ENCODE results near the gene PTPN14. TPM values are rescaled to one million over a fixed set of nuclear protein-coding genes. Genes with fewer than 3 reads are reported as not detected.
"Not testable (repeated sequence)": the region's sequence is repeated elsewhere in the genome, so short reads cannot be mapped to it uniquely, and the experiment has no call there.

PTPN14 gene
- 22.5 TPM for polyA plus RNA-seq (2013, experiment 1 of 2)
- 25.4 TPM for polyA plus RNA-seq (2013, experiment 2 of 2)

- no peaks in the 10 kb centered on the region for H3K36me3 ChIP-seq (ENCODE audit: insufficient read depth, low read length)
- WGBS = under 1% methylated on average over 67 of the region's 67 CpGs
- H3K4me3 ChIP-seq (ENCODE audit: low read length) = peak within 1 kb of the TSS; percentile 98
These were observed at the start of gene PTPN14 for GRCh38 chr1:214551436-214552173. TSS of gene PTPN14 (minus strand) at chr1:214551602. CDS start at chr1:214464803, 86,799 bp downstream.

GRCh38 chr1:214593158-214593557 is 41.8 kb upstream of the PTPN14 start:
- no peak overlapping the region for H3K4me3 ChIP-seq (ENCODE audit: low read length)
- H3K27ac ChIP-seq (ENCODE audit: low read depth, low read length) = no peak overlapping the region
- no peaks in the 10 kb centered on the region for H3K36me3 ChIP-seq (ENCODE audit: insufficient read depth, low read length)
- no peaks in the 10 kb centered on the region for H3K9me3 ChIP-seq (ENCODE audit: insufficient read depth, low read depth, low read length)
- H3K4me1 ChIP-seq (ENCODE audit: insufficient read depth, low read length) = no peaks in the 10 kb centered on the region
- H3K27me3 ChIP-seq (ENCODE audit: insufficient read depth, low read length) = no peaks in the 10 kb centered on the region
- no peak overlapping the region for H3K9ac ChIP-seq (ENCODE audit: low read depth, low read length)

More at GRCh38 chr1:214551436-214552173, at the start of gene PTPN14:
- Histone ChIP-seq H3K9ac (ENCODE audit: low read depth, low read length) (peak within 1 kb of the TSS; percentile 99), H3K4me1 (ENCODE audit: insufficient read depth, low read length) (peaks cover 41% of the 10 kb centered on the region), H3K27ac (ENCODE audit: low read depth, low read length) (peak within 1 kb of the TSS; percentile 100), H3K9me3 (ENCODE audit: insufficient read depth, low read depth, low read length) (no peaks in the 10 kb centered on the region), H3K27me3 (ENCODE audit: insufficient read depth, low read length) (no peaks in the 10 kb centered on the region)

GRCh38 chr1:214591918-214592317 is 40.5 kb upstream of the PTPN14 start:
- H3K36me3 ChIP-seq (ENCODE audit: insufficient read depth, low read length) = not testable (repeated sequence)
- WGBS = 92% methylated on average over 8 of the region's 8 CpGs

GRCh38 chr1:214590696-214591095 is 39.3 kb upstream of the PTPN14 start:
- Histone ChIP-seq H3K36me3 (ENCODE audit: insufficient read depth, low read length) (no peaks in the 10 kb centered on the region), H3K27ac (ENCODE audit: low read depth, low read length) (no peak overlapping the region), H3K9ac (ENCODE audit: low read depth, low read length) (no peak overlapping the region), H3K9me3 (ENCODE audit: insufficient read depth, low read depth, low read length) (no peaks in the 10 kb centered on the region), H3K4me3 (ENCODE audit: low read length) (no peak overlapping the region), H3K27me3 (ENCODE audit: insufficient read depth, low read length) (no peaks in the 10 kb centered on the region), H3K4me1 (ENCODE audit: insufficient read depth, low read length) (no peaks in the 10 kb centered on the region)
- WGBS = 88% methylated on average over 3 of the region's 5 CpGs

More at GRCh38 chr1:214591918-214592317, 40.5 kb upstream of the PTPN14 start:
- H3K27me3 ChIP-seq (ENCODE audit: insufficient read depth, low read length); H3K4me1 ChIP-seq (ENCODE audit: insufficient read depth, low read length); H3K4me3 ChIP-seq (ENCODE audit: low read length); H3K9me3 ChIP-seq (ENCODE audit: insufficient read depth, low read depth, low read length); H3K9ac ChIP-seq (ENCODE audit: low read depth, low read length); H3K27ac ChIP-seq (ENCODE audit: low read depth, low read length): not testable (repeated sequence)

- 95% methylated on average over 4 of the region's 4 CpGs for WGBS
These were observed 37.7 kb upstream of the PTPN14 start for GRCh38 chr1:214588963-214589597.

GRCh38 chr1:214587165-214587564 is 35.8 kb upstream of the PTPN14 start:
- H3K36me3 ChIP-seq (ENCODE audit: insufficient read depth, low read length) = no peaks in the 10 kb centered on the region
- no peak overlapping the region for H3K4me3 ChIP-seq (ENCODE audit: low read length)
- H3K27me3 ChIP-seq (ENCODE audit: insufficient read depth, low read length) = no peaks in the 10 kb centered on the region
- 92% methylated on average over 5 of the region's 5 CpGs for WGBS
- no peaks in the 10 kb centered on the region for H3K9me3 ChIP-seq (ENCODE audit: insufficient read depth, low read depth, low read length)
- H3K27ac ChIP-seq (ENCODE audit: low read depth, low read length) = no peak overlapping the region
- H3K4me1 ChIP-seq (ENCODE audit: insufficient read depth, low read length) = peaks cover 8% of the 10 kb centered on the region
- H3K9ac ChIP-seq (ENCODE audit: low read depth, low read length) = no peak overlapping the region

More at GRCh38 chr1:214588963-214589597, 37.7 kb upstream of the PTPN14 start:
- no peak overlapping the region for H3K4me3 ChIP-seq (ENCODE audit: low read length)
- H3K9ac ChIP-seq (ENCODE audit: low read depth, low read length) = no peak overlapping the region
- H3K27me3 ChIP-seq (ENCODE audit: insufficient read depth, low read length) = no peaks in the 10 kb centered on the region
- H3K36me3 ChIP-seq (ENCODE audit: insufficient read depth, low read length) = no peaks in the 10 kb centered on the region
- no peaks in the 10 kb centered on the region for H3K9me3 ChIP-seq (ENCODE audit: insufficient read depth, low read depth, low read length)
- no peak overlapping the region for H3K27ac ChIP-seq (ENCODE audit: low read depth, low read length)
- 0 out of 2 replicates have a peak, but pooled peaks cover 3% of the 10 kb centered on the region for H3K4me1 ChIP-seq (ENCODE audit: insufficient read depth, low read length)

GRCh38 chr1:214586621-214587020 is 35.2 kb upstream of the PTPN14 start:
- peaks cover 13% of the 10 kb centered on the region for H3K4me1 ChIP-seq (ENCODE audit: insufficient read depth, low read length)
- H3K27ac ChIP-seq (ENCODE audit: low read depth, low read length) = no peak overlapping the region
- WGBS = 77% methylated on average over 3 of the region's 3 CpGs
- no peaks in the 10 kb centered on the region for H3K9me3 ChIP-seq (ENCODE audit: insufficient read depth, low read depth, low read length)
- H3K4me3 ChIP-seq (ENCODE audit: low read length) = no peak overlapping the region
- H3K27me3 ChIP-seq (ENCODE audit: insufficient read depth, low read length) = no peaks in the 10 kb centered on the region
- H3K9ac ChIP-seq (ENCODE audit: low read depth, low read length) = no peak overlapping the region
- no peaks in the 10 kb centered on the region for H3K36me3 ChIP-seq (ENCODE audit: insufficient read depth, low read length)

- no peaks in the 10 kb centered on the region for H3K9me3 ChIP-seq (ENCODE audit: insufficient read depth, low read depth, low read length)
- no peak overlapping the region for H3K4me3 ChIP-seq (ENCODE audit: low read length)
- no peak overlapping the region for H3K9ac ChIP-seq (ENCODE audit: low read depth, low read length)
- no peaks in the 10 kb centered on the region for H3K36me3 ChIP-seq (ENCODE audit: insufficient read depth, low read length)
- H3K27me3 ChIP-seq (ENCODE audit: insufficient read depth, low read length) = no peaks in the 10 kb centered on the region
- 100% methylated on average over 1 of the region's 1 CpG for WGBS
- H3K4me1 ChIP-seq (ENCODE audit: insufficient read depth, low read length) = peaks cover 20% of the 10 kb centered on the region
- no peak overlapping the region for H3K27ac ChIP-seq (ENCODE audit: low read depth, low read length)
These were observed 33.7 kb upstream of the PTPN14 start for GRCh38 chr1:214584805-214585766.

- H3K9ac ChIP-seq (ENCODE audit: low read depth, low read length) = no peak overlapping the region
- H3K27ac ChIP-seq (ENCODE audit: low read depth, low read length) = no peak overlapping the region
- no peaks in the 10 kb centered on the region for H3K36me3 ChIP-seq (ENCODE audit: insufficient read depth, low read length)
- H3K27me3 ChIP-seq (ENCODE audit: insufficient read depth, low read length) = no peaks in the 10 kb centered on the region
- H3K9me3 ChIP-seq (ENCODE audit: insufficient read depth, low read depth, low read length) = no peaks in the 10 kb centered on the region
- WGBS = 95% methylated on average over 2 of the region's 7 CpGs
- no peak overlapping the region for H3K4me3 ChIP-seq (ENCODE audit: low read length)
- peaks cover 20% of the 10 kb centered on the region for H3K4me1 ChIP-seq (ENCODE audit: insufficient read depth, low read length)
These were observed 32.6 kb upstream of the PTPN14 start for GRCh38 chr1:214583824-214584554.

- WGBS = 93% methylated on average over 6 of the region's 6 CpGs
- no peak overlapping the region for H3K9ac ChIP-seq (ENCODE audit: low read depth, low read length)
- H3K9me3 ChIP-seq (ENCODE audit: insufficient read depth, low read depth, low read length) = no peaks in the 10 kb centered on the region
- H3K27me3 ChIP-seq (ENCODE audit: insufficient read depth, low read length) = no peaks in the 10 kb centered on the region
- H3K4me3 ChIP-seq (ENCODE audit: low read length) = no peak overlapping the region
- no peaks in the 10 kb centered on the region for H3K36me3 ChIP-seq (ENCODE audit: insufficient read depth, low read length)
- no peak overlapping the region for H3K27ac ChIP-seq (ENCODE audit: low read depth, low read length)
- H3K4me1 ChIP-seq (ENCODE audit: insufficient read depth, low read length) = peaks cover 20% of the 10 kb centered on the region
These were observed 31.7 kb upstream of the PTPN14 start for GRCh38 chr1:214583113-214583512.
